KG1 (cell line): Measurements from ENCODE around the gene PPFIA3.
"Not testable (repeated sequence)": the region's sequence is repeated elsewhere in the genome, so short reads cannot be mapped to it uniquely, and the experiment has no call there.

Source experiments
- DNase-seq: peaks from one replicate; lab custom pipeline; 2025; lab: John Stamatoyannopoulos, UW

The PPFIA3 gene

DNA sequence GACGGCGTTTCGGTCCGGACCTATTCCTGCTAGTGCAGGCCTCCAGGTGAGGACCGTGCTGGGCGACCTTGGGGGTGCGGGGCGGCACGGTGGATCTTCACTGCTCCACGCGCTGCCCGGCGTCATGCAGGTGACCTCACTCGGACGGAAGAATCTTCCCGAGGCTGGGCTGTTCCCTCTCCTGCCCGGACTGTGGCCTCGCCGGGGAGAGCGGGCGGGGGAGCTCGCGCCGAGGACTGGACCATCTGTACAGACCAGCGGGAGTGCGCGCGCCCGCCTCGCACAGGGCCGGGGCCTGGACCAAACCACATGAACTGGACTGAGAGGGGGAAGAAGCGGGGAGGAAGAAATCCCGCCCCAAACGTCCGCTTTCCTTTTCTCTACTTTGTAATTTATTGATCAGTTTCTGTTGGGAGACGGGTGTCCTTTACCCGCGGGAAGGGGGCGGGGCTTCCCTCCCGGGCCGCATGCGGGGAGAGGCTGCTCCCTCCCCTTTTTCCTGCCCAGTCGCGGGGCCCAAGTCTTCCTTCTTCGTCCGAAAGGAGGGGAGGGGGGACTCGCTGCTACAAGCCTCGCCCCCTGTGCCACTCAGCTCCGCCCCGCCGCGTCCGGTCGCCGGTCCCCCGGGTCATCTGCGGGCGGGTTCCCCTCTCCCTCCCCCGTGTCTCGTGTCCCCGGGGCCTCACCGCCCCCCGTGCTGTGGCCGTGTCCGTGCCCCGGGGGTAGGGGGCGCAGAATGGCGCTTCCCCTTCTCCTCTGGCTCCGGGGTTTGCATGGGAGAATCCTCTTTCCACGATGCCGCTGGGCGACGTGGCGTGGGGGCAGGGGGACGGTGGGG, 31.0 kb downstream of the PPFIA3 start:
- DNase-seq = peak; percentile 26

DNA sequence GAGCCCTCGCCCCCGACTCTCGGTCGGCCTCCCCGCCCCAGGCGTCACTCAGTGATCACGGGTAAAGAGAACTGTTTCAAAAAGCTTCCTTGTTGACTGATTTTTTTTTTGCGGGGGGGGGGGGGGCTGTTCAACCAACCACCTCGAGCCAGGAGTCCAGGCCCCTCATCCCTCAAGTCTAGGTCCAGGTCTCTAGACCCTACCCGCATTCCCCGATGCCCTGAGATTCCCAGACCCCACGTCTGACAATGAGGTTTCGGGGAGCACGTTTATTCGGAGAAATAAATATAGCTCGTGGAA, 31.6 kb downstream of the PPFIA3 start:
- DNase-seq = no peak

DNA sequence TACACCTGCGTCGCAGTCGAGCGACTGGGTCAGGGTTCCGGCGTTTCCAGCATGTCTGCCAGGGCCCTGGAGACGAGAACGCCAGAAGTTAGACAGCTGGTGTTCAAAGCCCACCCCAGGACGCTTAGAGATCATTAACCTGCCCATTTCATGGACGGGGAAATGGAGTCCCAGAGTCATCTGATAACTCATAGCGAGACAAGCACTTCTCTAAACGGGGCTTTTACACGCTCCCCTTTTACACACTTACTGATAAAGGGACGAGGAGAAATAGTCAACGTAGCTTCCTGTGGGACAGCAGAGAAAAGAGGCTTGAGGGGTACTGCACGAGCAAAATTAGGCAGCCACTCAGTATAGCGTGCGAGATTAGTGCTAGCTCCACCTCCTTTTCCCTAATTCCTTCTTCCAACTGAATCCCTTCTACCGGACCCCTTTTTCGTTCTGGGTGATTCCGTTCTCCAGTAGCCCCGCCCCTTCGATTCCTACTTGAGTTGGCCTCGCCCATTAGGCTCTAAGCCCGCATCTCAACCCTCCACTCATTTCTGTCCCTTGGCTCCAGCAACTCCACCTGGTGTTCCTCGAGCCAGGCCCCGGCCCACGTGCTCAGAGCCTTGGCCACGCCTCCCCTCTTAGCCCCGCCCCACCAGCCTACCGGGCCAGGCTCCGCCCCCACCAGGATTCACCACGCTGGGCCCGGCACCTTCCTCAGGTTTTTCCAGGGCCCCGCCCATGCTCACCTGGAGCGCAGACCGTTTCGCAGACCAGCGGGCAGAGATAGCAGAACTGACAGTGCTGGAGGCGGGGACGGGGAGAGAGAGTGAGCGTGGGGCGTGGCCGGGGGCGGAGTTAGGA, 32.1 kb downstream of the PPFIA3 start:
- DNase-seq = no peak

DNA sequence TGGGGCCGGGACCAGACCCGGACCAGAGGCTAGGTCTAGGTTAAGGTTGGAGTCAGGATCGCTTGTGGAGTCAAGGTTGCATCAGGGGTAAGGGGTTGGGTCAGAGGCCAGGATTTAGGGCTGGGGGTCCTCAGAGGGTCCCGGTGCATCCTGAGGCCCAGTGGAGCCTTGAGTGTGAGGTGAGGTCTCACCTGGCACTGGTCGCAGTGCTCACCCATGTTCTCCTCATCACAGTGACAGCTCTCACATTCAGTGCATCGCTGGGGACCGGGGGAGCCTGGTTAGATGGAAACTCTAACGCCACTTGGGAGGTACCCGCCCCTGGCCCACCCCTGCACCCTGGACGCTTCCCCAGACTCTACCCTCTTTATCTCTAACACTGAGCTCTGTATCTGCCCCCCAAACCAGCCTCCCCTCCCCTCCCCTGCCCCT, 32.8 kb downstream of the PPFIA3 start:
- DNase-seq = no peak

DNA sequence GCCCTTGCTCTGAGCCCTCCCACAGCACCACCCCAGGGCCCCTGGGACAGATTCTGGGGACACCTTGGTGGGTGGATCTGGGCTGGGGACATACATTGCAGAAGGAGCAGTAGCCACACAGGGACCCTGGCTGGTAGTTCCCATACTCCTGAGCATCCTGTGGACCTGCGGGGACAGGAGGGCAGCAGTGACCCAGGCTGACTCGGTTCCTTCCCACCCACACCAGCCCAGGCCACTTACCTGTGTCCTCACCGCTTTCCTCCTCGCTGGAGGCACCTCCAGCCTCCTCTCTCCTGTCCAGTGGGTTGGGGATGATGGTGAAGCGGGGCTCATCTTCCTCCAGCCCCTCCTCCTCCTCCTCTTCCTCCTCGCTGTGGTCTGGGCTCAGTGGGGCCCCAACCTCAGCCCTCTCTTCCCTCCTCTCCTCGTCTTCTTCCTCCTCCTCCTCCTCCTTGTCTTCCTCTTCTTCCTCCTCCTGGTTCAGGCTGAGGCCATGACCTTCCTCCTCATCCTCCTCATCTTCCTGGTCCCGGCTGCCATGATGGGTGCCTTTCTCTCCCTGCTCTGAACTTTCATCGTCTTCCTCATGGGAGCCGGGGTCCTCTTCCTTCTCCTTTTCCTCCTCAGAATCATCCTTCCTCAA, 33.9 kb downstream of the PPFIA3 start:
- no peak for DNase-seq

DNA sequence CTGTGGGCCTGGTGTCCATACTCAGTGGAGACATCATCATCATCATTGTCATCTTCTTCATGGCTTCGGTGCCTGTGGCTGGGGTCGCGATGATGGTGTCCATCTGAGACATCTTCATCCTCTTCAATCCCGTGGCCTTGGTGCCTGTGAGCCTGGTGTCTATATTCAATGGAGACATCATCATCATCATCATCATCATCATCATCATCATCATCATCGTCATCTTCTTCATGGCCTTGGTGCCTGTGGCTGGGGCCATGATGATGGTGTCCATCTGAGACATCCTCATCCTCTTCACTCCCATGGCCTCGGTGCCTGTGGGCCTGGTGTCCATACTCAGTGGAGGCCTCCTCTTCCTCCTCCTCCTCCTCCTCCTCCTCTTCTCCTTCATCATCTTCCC, 34.9 kb downstream of the PPFIA3 start:
- DNase-seq = no peak

DNA sequence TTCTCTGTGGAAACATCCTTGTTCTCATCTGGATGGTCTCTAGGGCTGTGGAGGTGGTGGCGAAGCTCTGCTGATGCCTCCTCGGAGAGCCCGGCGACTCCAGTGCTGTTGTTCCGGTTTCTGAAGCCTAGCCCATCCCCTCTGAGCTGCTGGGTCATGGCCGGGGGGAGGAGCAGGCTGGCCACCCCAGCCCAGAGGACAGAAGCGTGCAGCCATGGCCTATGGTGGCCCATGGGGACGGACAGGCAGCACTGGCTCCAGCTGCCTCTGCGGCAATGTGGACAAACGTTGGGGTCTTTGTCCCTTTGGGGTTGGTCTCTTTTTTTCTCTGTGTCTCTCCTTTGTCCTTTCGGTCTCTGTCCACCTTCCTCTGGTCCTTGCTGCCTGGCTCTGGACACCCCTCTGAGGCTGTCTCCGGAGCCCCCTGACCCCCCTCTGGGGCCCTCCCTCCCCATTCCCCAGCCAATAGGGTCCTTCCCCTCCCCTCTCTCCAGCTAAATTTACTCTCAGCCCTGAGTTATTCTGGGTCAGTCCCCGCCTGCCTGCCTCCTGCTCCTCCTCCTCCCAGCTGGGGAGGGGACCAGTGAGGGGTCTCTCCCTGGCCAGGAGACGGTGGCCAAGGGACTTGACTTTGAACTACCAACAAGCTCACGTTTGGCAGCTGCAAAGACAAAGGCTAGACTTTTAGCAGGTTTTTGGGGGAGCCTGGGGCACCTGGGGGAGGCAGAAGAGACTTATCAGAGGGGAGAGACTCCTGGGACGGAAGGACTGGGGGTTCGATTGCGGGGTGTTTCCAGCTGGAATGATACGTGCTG, 35.9 kb downstream of the PPFIA3 start, which contains the start of gene HRC:
HRC (minus strand) TSS at position 392 of the 815 bp plus-strand sequence; CDS start at position 233, 159 bp downstream.
- DNase-seq = no peak

DNA sequence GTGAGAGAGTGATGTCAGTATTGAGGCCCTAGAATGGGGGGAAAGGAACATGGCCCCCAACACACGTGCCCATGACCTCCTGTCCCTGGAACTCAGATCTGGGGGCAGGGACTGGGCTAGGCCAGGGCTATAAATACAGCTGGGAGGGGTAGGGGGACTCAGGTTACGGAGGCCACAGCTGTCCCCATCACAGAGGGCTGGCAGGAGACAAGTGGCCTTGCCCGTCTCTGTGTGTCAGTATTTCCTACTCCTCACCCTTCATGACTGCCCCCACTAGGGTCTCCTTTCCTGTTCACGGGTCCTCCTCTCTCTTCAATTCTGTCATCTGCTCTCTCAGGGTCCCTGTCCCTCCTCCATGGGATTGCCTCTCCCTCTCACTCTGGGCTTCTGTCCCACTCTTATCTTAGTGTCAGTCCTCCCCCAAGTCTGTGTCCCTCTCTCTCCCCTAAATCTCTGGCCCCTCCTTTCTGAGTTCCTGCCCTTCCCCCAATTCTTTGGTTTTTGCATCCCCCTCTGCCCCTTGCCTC, 36.5 kb downstream of the PPFIA3 start:
- no peak for DNase-seq

DNA sequence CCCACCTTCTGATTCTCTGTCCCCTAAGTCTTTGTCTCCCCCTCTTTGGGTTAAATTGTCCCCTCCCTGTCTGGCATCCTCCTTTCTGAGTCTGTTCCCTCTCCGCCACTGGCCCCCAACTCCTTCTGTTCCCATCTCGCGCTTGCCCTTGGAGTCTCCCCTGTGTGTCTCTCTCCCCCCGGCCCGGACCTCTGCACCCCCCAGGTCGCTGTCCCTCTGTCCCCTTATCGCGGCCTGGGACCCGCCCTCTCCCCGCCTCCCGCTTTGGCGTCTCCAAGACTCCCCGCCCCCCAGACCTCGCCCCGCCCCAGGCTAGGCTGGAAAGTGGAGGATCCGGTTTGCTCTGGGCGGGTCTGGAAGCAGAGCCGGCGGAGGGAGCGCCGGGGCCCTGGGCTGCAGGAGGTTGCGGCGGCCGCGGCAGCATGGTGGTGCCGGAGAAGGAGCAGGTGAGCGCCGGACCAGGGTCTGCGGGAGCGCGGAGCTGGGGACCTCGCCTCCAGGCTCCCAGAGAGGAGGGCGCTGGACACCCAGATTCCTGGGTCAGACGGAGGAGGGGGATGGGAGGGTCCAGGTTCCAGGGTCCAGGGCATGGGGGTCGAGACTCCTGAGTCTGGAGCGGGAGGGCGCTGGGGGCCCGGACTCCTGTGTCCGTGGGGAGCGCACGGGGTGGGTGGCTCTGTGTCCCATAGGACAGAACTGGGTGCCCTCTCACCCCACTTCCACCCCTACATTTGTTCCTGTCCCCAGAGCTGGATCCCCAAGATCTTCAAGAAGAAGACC, 38.3 kb downstream of the PPFIA3 start, which contains the start of gene TRPM4:
TRPM4 (plus strand) TSS at position 348 of the 780 bp plus-strand sequence; CDS start at position 423, 75 bp downstream.
- no peak for DNase-seq

DNA sequence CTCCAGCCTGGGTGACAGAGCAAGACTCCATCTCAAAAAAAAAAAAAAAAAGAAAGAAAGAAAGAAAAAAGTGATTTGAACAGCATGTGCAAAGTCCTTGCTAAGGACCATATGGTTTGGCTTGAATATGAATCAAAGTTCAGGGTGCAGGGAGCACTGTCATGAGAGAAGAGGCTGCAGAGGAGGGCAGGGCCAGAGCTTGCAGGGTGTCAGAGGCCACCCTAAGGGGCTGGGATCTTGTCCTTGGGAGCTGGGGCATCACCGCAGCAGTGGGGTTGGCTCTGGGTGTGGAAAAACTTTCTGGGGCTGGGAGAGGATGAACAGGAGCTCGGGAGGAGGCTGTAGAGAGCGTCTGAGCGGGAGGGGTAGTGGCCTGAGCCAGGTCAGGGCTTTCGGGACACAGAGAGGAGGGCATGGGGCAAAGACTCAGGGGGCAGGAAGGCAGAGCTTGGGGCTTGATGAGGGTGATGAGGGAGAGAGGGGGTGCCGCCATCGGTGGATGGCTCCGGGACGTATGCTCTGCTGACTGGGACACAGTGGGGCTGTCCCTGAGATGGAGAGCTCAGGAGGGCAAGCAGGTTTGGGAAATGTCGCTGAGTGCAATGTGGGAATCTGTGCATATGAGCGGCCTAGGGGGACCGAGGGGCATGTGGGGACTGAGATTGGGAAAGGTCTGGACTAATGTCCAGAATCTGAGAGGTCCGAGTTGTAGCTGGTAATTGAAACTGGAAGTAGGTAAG, 41.3 kb downstream of the PPFIA3 start:
- DNase-seq = no peak

DNA sequence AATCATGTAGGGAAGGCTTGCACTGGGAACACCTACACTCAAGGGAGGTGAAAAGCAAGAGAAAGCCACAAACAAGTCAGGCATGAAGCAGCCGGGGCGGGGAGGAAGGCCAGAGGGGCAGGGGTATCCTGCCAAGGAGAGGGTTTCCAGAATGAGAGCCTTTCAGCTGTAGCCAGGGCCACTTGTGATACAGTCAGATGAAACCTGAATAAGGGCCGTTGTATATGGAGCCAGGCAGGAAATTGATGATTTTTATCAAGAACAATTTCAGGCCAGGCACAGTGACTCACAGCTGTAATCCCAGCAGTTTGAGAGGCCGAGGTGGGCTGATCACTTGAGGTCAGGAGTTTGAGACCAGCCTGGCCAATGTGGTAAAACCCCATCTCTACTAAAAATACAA, 42.6 kb downstream of the PPFIA3 start:
- DNase-seq = no peak

DNA sequence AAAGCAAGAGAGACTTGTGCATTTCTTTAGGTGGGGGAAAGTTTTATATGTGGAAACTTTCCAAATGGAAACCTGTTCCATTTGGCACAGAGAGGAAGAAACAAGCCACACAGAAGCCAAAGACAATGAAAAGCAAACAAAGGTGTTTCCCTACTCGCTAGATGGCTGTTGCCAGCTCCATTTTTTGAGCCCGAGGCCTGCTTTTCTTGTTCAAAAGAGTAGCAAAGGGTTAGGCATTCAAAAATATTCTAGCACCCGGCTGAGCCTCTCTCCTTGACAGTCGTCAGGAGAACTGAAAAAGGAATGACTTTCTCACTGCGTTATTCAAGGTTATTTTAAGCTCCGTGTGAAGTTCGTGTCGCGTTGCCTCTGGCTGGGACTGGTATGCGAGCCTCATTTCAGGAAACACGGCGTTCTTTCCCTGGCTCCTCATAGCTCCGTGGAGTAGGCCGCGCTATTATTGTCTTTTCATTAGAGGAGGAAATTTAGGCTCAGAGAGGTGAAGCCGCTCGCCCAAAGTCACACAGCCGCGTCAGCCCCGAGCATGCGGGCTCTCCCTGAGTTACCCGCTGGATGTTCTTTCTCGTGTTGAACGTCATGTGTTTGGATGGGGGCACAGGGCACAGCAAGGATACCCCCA, 45.9 kb downstream of the PPFIA3 start:
- DNase-seq = no peak

DNA sequence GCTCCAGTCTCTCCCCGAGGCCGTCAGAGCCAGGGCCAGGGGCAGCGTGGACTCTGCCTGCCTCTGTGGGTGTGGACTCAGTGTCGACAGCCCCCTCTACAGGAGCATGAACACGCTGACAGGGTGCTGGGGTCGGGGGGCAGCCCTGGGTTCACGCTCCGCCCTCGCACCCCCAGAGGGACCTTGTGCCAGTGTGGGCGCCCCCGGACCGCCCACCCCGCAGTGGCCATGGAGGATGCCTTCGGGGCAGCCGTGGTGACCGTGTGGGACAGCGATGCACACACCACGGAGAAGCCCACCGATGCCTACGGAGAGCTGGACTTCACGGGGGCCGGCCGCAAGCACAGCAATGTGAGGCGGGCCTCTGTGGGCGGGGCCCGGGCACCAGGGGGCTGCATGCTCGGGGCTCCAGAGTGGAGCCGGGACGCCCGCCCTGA, 46.5 kb downstream of the PPFIA3 start:
- DNase-seq = no peak

DNA sequence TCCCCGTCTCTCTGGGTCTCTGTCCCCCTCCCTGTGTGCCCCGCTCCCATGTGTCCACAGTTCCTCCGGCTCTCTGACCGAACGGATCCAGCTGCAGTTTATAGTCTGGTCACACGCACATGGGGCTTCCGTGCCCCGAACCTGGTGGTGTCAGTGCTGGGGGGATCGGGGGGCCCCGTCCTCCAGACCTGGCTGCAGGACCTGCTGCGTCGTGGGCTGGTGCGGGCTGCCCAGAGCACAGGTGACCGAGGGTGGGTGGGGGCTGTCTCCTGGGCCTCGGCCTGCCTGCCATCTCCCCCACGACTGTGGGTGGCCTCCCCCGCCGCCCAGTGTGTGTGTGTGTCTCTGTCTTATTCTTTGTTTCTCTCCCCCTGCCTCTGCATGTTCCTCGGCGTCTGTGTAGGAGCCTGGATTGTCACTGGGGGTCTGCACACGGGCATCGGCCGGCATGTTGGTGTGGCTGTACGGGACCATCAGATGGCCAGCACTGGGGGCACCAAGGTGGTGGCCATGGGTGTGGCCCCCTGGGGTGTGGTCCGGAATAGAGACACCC, 48.6 kb downstream of the PPFIA3 start:
- no peak for DNase-seq

DNA sequence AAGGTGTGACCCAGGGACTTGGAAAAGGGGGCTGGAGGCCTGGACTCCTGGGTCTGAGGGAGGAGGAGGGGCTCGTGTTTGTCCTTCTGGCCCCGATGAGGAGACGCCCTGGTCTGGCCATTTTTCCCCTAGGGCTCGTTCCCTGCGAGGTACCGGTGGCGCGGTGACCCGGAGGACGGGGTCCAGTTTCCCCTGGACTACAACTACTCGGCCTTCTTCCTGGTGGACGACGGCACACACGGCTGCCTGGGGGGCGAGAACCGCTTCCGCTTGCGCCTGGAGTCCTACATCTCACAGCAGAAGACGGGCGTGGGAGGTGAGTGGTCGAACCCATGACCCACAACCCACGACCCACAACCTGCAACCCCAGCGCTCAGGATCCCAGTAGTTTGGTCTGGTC, 49.1 kb downstream of the PPFIA3 start:
- no peak for DNase-seq

DNA sequence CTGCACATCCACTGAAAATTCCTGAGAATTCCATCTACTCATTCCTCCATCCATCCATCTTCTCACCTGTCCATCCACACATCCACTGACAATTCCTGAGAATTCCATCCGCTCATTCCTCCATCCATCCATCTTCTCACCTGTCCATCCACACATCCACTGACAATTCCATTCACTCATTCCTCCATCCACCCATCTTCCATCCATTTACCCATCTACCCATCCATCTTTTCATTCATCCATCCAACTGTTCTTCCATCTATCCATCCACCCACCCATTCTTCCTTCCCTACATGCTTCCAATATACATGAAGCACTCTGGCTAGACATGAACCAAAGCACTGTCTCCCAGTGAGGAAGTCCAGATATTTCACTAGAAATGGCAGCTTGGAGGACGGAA, 53.9 kb downstream of the PPFIA3 start:
- no peak for DNase-seq

DNA sequence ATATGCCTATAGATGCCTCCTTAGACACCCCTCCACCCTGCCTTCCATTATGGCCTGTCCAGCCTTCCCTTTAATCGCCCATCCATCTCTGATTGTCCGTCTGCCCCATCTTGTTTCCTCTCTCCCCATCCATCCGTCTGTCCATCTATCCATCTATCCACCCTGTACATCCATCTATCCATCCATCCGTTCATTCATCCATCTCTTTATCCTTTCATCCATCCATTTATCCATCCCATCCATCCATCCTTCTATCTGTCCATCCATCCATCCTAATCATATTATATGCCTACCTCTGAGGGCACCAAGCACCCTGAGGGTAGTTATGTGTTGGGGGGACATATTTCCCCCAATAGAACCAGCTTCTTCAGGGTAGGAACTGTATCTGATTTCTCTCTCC, 61.3 kb downstream of the PPFIA3 start:
- DNase-seq = no peak

DNA sequence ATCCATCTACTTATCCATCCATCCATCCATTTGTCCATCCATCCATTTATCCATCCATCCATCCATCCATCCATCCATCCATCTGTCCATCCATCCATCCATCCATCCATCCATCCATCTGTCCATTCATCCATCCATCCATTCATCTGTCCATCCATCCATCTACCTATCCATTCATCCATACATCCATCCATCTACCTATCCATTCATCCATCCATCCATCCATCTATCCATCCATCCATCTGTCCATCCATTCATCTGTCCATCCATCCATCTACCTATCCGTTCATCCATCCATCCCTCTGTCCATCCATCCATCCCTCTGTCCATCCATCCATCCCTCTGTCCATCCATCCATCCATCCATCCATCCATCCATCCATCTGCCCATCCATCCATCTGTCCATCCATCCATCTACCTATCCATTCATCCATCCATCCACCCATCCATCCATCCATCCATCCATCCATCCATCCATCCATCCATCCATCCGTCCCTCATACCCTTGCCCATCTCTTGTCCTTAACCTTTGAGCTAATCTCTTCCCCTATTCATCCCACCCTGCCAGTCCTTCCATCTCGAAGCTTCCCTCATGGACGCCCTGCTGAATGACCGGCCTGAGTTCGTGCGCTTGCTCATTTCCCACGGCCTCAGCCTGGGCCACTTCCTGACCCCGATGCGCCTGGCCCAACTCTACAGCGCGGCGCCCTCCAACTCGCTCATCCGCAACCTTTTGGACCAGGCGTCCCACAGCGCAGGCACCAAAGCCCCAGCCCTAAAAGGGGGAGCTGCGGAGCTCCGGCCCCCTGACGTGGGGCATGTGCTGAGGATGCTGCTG, 62.9 kb downstream of the PPFIA3 start:
- not testable (repeated sequence) for DNase-seq
